CD14-positive monocyte (primary cell): Measurements from ENCODE around the gene PCBP3. TPM values are rescaled to one million over a fixed set of nuclear protein-coding genes. Genes with fewer than 3 reads are reported as not detected.

Source experiments
- DNase-seq, 3 donors: peaks; one replicate each; pipeline ENCODE4 v3.0.0-alpha.2; 2011 to 2022
- H2AFZ ChIP-seq: 2 replicates; pipeline ENCODE4 v1.6.0; 2012; ENCODE audit warnings: mild to moderate bottlenecking, low read depth, low read length, inconsistent platforms; ENCODE audit not compliant: insufficient read depth, poor library complexity, severe bottlenecking
- H3K27ac ChIP-seq, 2 donors: 1 replicate in 1 of 2; 2 replicates in 1 of 2; pipeline ENCODE4 v1.5.1; 2012 to 2013; ENCODE audit warnings: low read length in 2 of 2, control low read depth in 1 of 2, inconsistent platforms in 1 of 2, low read depth in 1 of 2, mild to moderate bottlenecking in 1 of 2
- H3K27me3 ChIP-seq, 2 donors: one replicate each; pipeline versions ENCODE4 v1.6.0 to v1.6.1; 2011 to 2013; ENCODE audit warnings: low read length in 2 of 2; ENCODE audit not compliant: control insufficient read depth in 2 of 2, insufficient read depth in 2 of 2
- H3K36me3 ChIP-seq, 2 donors: replicated peaks in 1 of 2; 1 replicate in 1 of 2; 2 replicates in 1 of 2; pipeline versions ENCODE4 v1.5.1 to v1.6.1; 2012 to 2013; ENCODE audit warnings: low read length in 2 of 2, control low read depth in 1 of 2, inconsistent platforms in 1 of 2, mild to moderate bottlenecking in 1 of 2; ENCODE audit not compliant: insufficient read depth in 2 of 2, control insufficient read depth in 1 of 2
- H3K4me1 ChIP-seq, 2 donors: 1 replicate in 1 of 2; 2 replicates in 1 of 2; pipeline versions ENCODE4 v1.5.1 to v1.6.1; 2012 to 2013; ENCODE audit warnings: low read length in 2 of 2, control low read depth in 1 of 2, inconsistent platforms in 1 of 2, mild to moderate bottlenecking in 1 of 2, moderate library complexity in 1 of 2; ENCODE audit not compliant: insufficient read depth in 2 of 2, control insufficient read depth in 1 of 2
- H3K4me2 ChIP-seq: replicated peaks from 2 replicates; pipeline ENCODE3; 2012; ENCODE audit warnings: low read length, moderate library complexity, mild to moderate bottlenecking; ENCODE audit not compliant: poor library complexity, severe bottlenecking; ENCODE audit errors: extremely low read depth
- H3K4me3 ChIP-seq, 3 experiments: fragments of 200-600 bp in 1 of 3; sonication (generic) in 1 of 3; replicated peaks in 1 of 3; 1 replicate in 2 of 3; 2 replicates in 1 of 3; pipeline ENCODE4 v1.5.1; 2011 to 2013; ENCODE audit warnings: low read length in 3 of 3, mild to moderate bottlenecking in 3 of 3, control low read depth in 2 of 3, low read depth in 2 of 3, inconsistent platforms in 1 of 3, moderate library complexity in 1 of 3
- H3K79me2 ChIP-seq: 2 replicates; pipeline ENCODE4 v1.6.0; 2012; ENCODE audit warnings: mild to moderate bottlenecking, control low read depth, inconsistent platforms, low read length, moderate library complexity; ENCODE audit not compliant: insufficient read depth
- H3K9ac ChIP-seq: 2 replicates; pipeline ENCODE4 v1.6.0; 2017; ENCODE audit warnings: low read length, mild to moderate bottlenecking; ENCODE audit not compliant: insufficient read depth, poor library complexity, severe bottlenecking
- H3K9me3 ChIP-seq, 2 donors: replicated peaks in 1 of 2; 1 replicate in 1 of 2; 2 replicates in 1 of 2; pipeline versions ENCODE4 v1.5.1 to v1.6.1; 2012 to 2013; ENCODE audit warnings: low read length in 2 of 2, control low read depth in 1 of 2; ENCODE audit not compliant: control insufficient read depth in 1 of 2, insufficient read depth in 1 of 2
- H4K20me1 ChIP-seq: 2 replicates; pipeline ENCODE4 v1.6.0; 2012; ENCODE audit warnings: mild to moderate bottlenecking, low read length, control low read depth, moderate library complexity; ENCODE audit not compliant: insufficient read depth
- H3K27ac Mint-ChIP-seq, 7 donors: one replicate each; pipeline ENCODE4 v1.8.0; 2020; ENCODE audit warnings: mild to moderate bottlenecking in 7 of 7, mixed read lengths in 7 of 7, moderate library complexity in 6 of 7, inconsistent platforms in 2 of 7
- H3K27me3 Mint-ChIP-seq, 3 donors: one replicate each; pipeline ENCODE4 v1.8.0; 2021 to 2022; ENCODE audit warnings: low read depth in 3 of 3, mild to moderate bottlenecking in 3 of 3, mixed read lengths in 3 of 3, moderate library complexity in 3 of 3, inconsistent platforms in 1 of 3
- H3K36me3 Mint-ChIP-seq, 2 donors: one replicate each; pipeline ENCODE4 v1.8.0; 2020; ENCODE audit warnings: mixed read lengths in 2 of 2, inconsistent platforms in 1 of 2, mild to moderate bottlenecking in 1 of 2
- H3K4me1 Mint-ChIP-seq: one replicate; pipeline ENCODE4 v1.8.0; 2020; ENCODE audit warnings: mild to moderate bottlenecking, mixed read lengths
- H3K4me3 Mint-ChIP-seq, 2 donors: one replicate each; pipeline ENCODE4 v1.8.0; 2020; ENCODE audit warnings: mild to moderate bottlenecking in 2 of 2, mixed read lengths in 2 of 2, moderate library complexity in 1 of 2
- H3K9me3 Mint-ChIP-seq, 7 donors: one replicate each; pipeline ENCODE4 v1.8.0; 2020 to 2022; ENCODE audit warnings: mixed read lengths in 7 of 7, mild to moderate bottlenecking in 6 of 7, moderate library complexity in 6 of 7, inconsistent platforms in 2 of 7
- WGBS: methylation state at CpG from one replicate; pipeline ENCODE4 v1.1.5; 2013; ENCODE audit warnings: missing lambda C conversion rate; ENCODE audit not compliant: insufficient coverage; 5-methylcytosine and 5-hydroxymethylcytosine counted together
- intact Hi-C, 2 donors: fragments of 100-400 bp; cut with micrococcal nuclease; formaldehyde crosslinking; loops; one replicate each; pipeline versions ENCODE4 v1.15.0 to v1.15.1; 2023
- polyA plus RNA-seq, 3 donors: library from polyadenylated mRNA; depleted of rRNA in 1 of 3; unstranded in 2 of 3; stranded (reverse) in 1 of 3; fragments of 300-500 nt in 2 of 3; fragments of >200 nt in 1 of 3; fragmentation: Illumina TruSeq in 2 of 3; gene quantifications; 1 replicate in 2 of 3; 2 replicates in 1 of 3; pipeline ENCODE4 v1.2.3, GENCODE V29; 2012 to 2021
- TF ChIP-seq, protein P1 (sequence below): fragments of 200-600 bp; IDR thresholded peaks from one replicate; pipeline ENCODE4 v1.8.0; 2022; ENCODE audit warnings: antibody characterized with exemption, mild to moderate bottlenecking

The PCBP3 gene
- polyA plus RNA-seq, 3 donors: 0.34 to 0.49 TPM; not detected in 1

DNA sequence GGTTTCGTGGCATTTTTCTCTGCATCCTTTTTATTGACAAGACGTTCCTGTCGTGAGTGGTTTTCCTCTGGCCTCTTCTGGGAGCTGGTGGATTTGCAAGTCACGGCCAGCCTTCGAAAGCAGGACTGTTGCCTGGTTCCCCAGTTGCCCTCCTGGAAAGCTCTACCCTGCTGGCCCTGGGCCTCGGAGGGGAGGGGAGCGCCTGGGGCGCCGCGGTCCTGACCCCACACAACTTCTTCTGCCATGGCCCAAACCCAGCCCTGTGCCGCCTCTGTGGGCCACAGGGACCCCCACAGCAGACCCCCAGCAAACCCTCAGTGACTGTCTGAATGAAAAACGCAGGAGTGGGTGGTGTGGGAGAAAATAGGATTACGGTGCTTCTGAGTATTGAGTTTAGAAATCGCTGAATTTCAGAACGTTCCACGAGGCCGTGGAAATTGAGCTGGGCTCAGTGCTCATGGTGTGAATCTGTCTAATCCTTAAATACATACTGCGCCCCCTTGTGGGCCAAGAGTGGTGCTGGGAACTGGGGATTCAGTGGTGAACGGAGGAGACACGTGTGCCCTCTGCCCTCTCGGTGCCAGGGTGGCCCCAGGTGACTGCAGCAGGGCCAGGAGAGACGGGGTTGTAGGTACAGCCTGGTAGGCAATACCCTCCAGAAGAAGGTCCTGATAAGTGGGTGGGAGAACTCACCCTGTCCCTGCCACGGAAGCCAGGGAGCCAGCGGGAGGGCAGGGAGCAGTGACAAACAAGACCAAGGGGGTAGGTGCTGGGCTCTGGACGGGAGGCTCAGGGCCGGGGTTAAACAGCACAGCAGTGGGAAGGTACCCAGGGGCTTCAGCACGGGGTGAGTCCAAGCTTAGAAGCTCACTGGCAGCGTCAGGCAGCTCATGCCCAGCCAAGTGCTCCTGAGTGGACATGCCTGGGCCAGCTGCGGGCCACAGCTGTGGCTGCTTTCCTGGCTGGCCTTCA, 236.9 kb downstream of the PCBP3 start:
- TF ChIP-seq, protein P1, sequence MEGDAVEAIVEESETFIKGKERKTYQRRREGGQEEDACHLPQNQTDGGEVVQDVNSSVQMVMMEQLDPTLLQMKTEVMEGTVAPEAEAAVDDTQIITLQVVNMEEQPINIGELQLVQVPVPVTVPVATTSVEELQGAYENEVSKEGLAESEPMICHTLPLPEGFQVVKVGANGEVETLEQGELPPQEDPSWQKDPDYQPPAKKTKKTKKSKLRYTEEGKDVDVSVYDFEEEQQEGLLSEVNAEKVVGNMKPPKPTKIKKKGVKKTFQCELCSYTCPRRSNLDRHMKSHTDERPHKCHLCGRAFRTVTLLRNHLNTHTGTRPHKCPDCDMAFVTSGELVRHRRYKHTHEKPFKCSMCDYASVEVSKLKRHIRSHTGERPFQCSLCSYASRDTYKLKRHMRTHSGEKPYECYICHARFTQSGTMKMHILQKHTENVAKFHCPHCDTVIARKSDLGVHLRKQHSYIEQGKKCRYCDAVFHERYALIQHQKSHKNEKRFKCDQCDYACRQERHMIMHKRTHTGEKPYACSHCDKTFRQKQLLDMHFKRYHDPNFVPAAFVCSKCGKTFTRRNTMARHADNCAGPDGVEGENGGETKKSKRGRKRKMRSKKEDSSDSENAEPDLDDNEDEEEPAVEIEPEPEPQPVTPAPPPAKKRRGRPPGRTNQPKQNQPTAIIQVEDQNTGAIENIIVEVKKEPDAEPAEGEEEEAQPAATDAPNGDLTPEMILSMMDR: peak; percentile 87
- H3K27ac Mint-ChIP-seq: peak overlapping the region in 4 of 7 donors; percentile 28 to 72 (median 41)
- H3K9me3 ChIP-seq: no peaks in the 10 kb centered on the region
- H3K27me3 ChIP-seq: no peaks in the 10 kb centered on the region
- peak overlapping the region; percentile 30 for H2AFZ ChIP-seq
- no peaks in the 10 kb centered on the region for H3K36me3 Mint-ChIP-seq
- H3K9ac ChIP-seq: no peak overlapping the region
- intact Hi-C loops: no loop called here
- peaks cover 24% of the 10 kb centered on the region for H3K4me1 Mint-ChIP-seq
- H3K27me3 Mint-ChIP-seq: peaks cover 3% of the 10 kb centered on the region in 3 donors
- WGBS: 50% methylated on average over 21 of the region's 29 CpGs
- DNase-seq: peak; percentile 40 to 62 (median 57)
- H3K36me3 ChIP-seq: no peaks in the 10 kb centered on the region
- H3K27ac ChIP-seq: no peak overlapping the region
- H3K79me2 ChIP-seq: no peaks in the 10 kb centered on the region
- H4K20me1 ChIP-seq: no peaks in the 10 kb centered on the region
- H3K9me3 Mint-ChIP-seq: no peaks in the 10 kb centered on the region
- peak overlapping the region in 1 of 2 donors; percentile 39 for H3K4me3 Mint-ChIP-seq
- no peak overlapping the region for H3K4me3 ChIP-seq
- H3K4me1 ChIP-seq: peaks cover 5 to 7% of the 10 kb centered on the region in 2 donors
- H3K4me2 ChIP-seq: peak overlapping the region; percentile 14

DNA sequence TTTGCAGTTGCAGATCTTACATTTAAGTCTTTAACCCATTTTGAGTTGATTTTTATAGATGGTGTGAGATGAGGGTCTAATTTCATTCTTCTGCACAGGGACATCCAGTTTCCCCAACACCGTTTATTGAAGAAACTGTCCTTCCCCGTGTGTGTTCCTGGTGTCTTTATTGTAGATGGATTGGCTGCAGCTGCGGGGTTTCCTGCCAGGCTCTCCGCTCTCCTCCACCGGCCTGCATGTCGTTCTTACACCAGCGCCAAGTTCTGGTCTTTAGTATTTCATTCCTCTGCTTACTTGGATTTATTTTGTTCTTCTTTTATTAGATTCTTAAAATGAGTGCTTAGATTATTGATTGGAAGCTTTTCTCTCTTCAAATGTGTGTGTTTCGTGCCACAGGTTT, 239.1 kb downstream of the PCBP3 start:
- Histone ChIP-seq H2AFZ (no peak overlapping the region), H3K79me2 (no peaks in the 10 kb centered on the region), H3K36me3 (no peaks in the 10 kb centered on the region), H3K9me3 (no peaks in the 10 kb centered on the region), H4K20me1 (no peaks in the 10 kb centered on the region), H3K4me3 (no peak overlapping the region), H3K4me2 (no peak overlapping the region), H3K9ac (no peak overlapping the region), H3K27ac (no peak overlapping the region), H3K4me1 (peaks cover 10 to 14% of the 10 kb centered on the region in 2 donors), H3K27me3 (no peaks in the 10 kb centered on the region)
- Mint-ChIP-seq H3K4me3 (no peak overlapping the region), H3K4me1 (peaks cover 36% of the 10 kb centered on the region), H3K9me3 (no peaks in the 10 kb centered on the region), H3K27ac (no peak overlapping the region), H3K36me3 (no peaks in the 10 kb centered on the region), H3K27me3 (peaks cover 3% of the 10 kb centered on the region in 3 donors)
- DNase-seq: no peak
- intact Hi-C loops: no loop called here
- 89% methylated on average over 3 of the region's 8 CpGs for WGBS
- TF ChIP-seq, protein P1: no peak
